WI38 (cell line): ENCODE results near the gene PARS2.

ENCODE experiments used
- H3K4me3 ChIP-seq: 2 replicates; pipeline ENCODE4 v1.5.1; 2011; ENCODE audit warnings: low read depth, mild to moderate bottlenecking, control low read depth, low read length
- TF ChIP-seq, protein P1 (sequence below): IDR thresholded peaks from 2 replicates; pipeline ENCODE4 v1.5.1; 2012; ENCODE audit warnings: low read depth, mild to moderate bottlenecking, control low read depth, low read length

The PARS2 gene

DNA sequence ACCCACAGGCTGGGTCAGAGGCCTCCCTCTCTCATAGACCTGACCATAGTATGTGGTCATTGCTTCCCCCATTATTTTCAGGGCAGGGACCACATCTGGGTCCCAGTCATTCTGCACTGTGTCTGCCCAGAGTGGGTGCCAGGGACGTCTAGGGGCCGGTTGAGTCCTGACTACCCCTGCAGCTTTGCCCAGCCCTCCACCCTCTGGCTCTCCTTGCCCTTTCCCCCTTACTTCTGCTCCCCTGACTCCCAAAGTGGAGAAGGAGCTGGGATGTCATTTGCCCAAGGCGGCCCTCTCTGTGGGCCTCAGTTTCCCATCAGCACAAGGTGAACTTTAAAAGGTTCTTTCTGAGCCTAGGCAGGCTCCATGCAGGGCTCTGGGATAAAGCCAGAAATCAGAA, 41.1 kb upstream of the PARS2 start:
- no peak overlapping the region for H3K4me3 ChIP-seq
- TF ChIP-seq, protein P1, sequence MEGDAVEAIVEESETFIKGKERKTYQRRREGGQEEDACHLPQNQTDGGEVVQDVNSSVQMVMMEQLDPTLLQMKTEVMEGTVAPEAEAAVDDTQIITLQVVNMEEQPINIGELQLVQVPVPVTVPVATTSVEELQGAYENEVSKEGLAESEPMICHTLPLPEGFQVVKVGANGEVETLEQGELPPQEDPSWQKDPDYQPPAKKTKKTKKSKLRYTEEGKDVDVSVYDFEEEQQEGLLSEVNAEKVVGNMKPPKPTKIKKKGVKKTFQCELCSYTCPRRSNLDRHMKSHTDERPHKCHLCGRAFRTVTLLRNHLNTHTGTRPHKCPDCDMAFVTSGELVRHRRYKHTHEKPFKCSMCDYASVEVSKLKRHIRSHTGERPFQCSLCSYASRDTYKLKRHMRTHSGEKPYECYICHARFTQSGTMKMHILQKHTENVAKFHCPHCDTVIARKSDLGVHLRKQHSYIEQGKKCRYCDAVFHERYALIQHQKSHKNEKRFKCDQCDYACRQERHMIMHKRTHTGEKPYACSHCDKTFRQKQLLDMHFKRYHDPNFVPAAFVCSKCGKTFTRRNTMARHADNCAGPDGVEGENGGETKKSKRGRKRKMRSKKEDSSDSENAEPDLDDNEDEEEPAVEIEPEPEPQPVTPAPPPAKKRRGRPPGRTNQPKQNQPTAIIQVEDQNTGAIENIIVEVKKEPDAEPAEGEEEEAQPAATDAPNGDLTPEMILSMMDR, result no peak

DNA sequence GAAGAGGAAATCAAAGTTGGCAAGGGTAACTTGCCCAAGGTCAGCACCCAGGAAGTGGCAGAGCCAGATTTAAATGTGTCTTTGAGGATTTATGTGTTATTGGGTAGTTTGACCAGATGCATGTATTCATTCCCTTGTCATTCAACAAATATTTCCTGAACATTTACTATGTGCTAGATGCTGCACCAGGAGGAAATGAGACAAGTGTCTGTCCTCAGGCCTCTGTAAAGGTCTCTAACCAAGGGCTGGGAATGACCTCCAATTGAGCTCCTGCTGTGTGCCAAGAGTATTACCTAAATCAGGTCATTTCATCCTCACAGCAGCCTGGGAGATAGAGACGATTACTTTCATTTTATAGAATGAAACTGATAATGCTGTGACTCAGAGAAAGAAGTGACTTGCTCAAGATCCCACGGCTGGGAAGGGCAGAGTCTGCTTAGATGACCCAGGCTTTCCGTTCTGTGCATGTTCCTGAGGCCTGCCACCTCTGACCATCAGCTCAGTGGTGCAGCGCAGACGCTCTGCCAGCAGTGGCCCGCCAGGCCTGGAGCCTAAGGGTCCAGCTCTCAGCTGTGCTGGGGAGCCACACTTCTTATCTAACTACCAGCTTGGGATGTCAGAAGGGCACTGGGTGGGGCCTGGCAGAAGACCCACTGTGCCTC, 40.3 kb upstream of the PARS2 start:
- TF ChIP-seq, protein P1, result no peak
- no peak overlapping the region for H3K4me3 ChIP-seq

DNA sequence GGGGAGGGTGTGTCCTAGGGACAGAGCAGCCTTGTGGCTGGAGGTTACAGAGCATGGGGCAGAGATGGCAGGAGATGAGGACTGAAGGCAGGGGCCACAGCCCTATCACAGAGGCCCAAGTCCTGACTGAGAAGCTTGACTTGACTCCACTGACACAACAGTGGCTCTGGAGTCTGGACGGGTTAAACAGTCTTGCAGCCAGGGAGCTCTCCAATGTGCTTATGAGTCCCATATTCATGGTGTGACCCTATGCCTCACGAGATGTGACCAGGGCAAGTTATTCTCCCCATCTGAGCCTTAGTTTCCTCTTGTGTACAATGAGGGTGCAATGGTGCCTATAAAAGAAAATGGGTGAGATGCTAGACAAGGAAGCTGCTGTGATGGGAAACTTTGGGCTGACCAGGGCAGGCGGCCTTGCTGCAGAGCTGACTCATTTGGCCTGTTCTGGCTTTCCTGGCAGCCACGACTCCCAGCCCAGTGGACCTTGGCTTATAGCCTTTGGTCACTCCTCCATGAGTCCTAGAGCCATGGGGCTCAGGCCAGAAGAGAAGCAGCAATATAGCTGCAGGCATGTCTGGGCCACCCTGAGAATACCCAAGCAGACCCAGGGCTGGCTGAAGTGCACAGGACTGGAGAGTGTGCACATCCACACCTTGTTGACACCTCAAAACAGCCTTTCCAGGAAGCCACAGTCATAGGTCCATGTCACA, 39.6 kb upstream of the PARS2 start:
- TF ChIP-seq, protein P1, result no peak
- H3K4me3 ChIP-seq, result no peak overlapping the region

DNA sequence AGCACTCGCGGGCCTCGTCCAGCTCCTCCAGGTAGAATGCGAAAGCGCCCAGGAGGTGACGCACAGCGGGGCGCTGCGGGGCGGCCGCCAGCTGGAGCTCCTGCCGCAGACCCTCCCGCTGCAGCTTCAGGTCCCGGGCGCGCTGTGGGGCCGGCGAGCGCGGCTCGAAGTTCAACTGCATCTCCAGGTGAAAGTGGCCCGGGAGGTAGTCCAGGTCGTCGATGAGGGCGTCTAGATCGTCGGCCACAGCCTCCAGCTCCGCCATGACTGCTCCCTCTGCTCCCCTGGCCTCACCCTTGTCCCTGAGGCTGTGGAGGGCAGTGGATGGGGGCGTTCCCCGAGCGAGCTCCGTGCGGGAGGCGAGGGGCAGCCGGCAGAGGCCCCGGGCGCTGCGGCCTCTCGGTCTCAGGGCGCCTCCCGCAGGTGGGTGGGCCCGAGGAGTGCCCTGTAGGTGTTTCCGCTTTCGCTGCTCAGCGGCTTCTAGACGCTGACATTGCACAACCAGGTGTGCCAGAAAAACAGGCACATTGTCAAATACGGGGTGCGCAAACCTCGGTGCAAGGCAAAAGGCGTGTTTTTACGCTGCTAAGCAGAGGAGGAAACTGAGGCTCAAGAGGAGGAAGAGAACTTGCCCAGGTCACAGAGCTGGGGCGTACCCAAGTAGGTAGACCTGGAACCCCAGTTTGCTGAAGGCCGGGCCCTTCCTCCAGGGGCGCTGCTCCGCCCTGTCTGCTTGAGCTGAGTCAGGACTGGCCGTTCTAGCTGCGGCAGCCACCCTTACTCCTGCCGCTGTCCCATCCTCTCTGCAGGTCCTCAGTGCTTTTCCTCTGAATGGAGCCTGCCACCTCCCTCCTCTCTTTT, 36.8 kb upstream of the PARS2 start, which contains the start of gene TTC22:
TSS of gene TTC22 (minus strand) at position 425 of the 861 bp plus-strand sequence. CDS start at position 265, 160 bp downstream.
- TF ChIP-seq, protein P1, result no peak
- H3K4me3 ChIP-seq, result no peak within 1 kb of the TSS

DNA sequence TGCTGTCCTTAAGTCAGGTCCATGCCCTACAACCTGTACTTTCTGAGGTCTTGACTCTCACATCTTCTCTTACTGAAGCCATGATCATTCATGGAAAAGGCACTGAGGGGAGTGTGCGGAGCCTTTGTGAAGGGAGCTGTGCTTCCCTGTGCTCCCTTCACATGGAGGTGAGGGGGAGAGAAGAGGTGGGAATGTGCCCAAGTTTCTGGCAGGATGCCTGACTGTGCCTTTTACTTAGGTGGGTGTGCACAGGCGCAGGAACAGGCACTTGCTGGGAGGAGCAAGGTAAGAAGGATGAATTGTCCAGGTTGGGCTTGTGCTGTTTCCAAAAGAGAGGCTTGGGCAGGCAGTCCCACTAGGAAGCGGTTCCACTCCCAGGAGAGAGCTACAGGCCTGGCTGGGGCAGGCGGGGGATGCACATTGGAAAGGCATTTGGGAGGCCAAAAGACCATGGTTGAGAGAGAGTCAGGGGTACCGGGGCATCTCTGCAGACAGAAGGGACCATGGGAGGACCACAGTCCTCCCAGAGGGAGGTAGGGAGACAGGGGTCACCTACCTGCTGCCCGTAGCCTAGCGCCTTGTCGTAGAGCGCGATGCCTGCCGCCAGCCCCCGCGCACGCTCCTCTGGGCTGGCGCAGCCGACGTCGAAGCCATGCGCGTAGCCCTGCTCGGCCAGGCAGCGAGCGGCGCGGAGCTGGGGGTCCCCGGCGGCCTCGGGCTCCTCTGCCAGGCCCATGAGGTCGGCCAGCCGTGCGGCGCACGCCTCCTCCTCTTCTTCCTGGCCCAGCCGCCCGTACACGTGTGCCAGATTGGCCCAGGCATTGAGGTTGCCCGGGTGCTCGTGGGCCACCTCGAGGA, 35.9 kb upstream of the PARS2 start:
- H3K4me3 ChIP-seq, result no peak overlapping the region
- TF ChIP-seq, protein P1, result no peak

DNA sequence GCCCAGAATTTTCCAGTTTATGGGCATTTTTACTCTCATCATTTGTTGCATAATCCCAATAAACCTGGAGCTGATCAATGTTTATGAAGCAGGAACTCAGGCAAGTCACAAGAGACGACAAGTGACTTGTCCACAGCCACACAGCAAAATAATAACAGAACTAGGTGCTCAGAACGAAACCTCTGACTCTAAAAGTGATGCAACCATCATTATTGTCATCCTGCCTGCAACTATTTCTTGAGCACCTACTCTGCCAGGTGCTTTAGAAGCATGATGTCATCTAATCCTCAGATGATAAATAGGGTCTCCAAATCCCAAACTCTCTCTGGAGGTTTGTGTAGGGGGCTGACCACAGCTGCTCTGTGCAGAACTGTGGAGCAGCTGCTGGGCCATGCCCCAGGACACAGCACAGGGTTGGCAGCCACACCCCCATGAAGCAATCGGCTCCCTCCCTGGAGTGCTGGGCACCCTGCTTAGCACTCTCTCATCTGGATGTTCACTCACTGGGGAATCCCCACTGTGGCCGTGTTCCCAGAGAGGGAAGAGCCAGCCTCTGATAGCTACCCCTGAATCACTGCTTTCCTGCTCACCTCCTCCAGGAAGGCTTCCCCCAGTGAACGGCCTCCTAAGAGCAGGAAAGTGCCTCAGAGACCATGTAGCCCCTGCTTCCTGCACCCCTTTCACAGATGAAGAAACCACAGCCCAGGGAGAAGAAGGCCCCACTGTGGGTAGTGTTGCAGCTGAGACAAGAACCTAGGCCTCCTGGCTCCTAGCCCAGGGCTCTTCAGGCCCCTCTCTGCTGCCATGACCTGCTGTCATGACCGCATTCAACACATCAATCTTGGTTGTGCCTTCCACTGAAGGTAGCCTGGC, 34.7 kb upstream of the PARS2 start:
- H3K4me3 ChIP-seq, result no peak overlapping the region
- TF ChIP-seq, protein P1, result no peak
